Measurements from ENCODE around the gene SRC. TPM values are rescaled to one million over a fixed set of nuclear protein-coding genes. Genes with fewer than 3 reads are reported as not detected.

The SRC gene
- total RNA-seq, 1 experiment from 2014 or later: 197 TPM

DNA sequence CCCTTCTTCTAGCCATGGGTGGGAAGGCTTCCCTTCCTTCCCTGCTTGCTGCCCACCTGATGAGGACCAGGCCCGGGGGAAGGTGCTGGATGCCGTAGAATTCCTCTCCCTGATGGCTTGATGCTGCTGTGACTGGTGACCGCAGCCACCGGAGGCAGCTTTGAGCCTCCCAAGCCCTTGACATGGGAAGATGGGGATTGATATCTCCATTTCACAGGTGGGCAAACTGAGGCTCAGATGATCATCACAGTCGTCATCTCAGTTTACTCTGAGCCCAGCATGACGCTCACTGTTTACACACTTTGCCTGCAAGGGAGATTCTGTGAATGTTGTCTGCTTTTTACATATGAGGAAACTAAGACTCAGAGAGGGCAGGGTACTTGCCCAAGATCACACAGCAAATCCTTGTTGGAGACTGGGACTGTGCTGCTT lies 43.9 kb downstream of the SRC start:
- H3K4me3 ChIP-seq (ENCODE audit: low read depth, low read length): no peak overlapping the region
- intact Hi-C loops (cut with micrococcal nuclease; ENCODE audit: unreplicated experiment): no loop called here
- H3K27me3 ChIP-seq (replicated peaks; ENCODE audit: control insufficient read depth, insufficient read depth, low read length): no peaks in the 10 kb centered on the region
- no TSS peak for BruUV-seq (replicated peaks)
- peaks cover 15% of the 10 kb centered on the region for H3K36me3 ChIP-seq (ENCODE audit: control insufficient read depth, insufficient read depth, low read length)
- ChIA-PET POLR2A (interaction anchor here (0.6 kb wide), 1 partner anchor 96 kb away, joined by 7 read pairs; no protein-coding TSS in a partner anchor), CTCF (interaction anchor here (1.4 kb wide), 1 partner anchor 9 kb away, joined by 4 read pairs; no protein-coding TSS in a partner anchor)
- Mint-ChIP-seq H3K27ac (ENCODE audit: unreplicated experiment) (no peak overlapping the region), H3K4me3 (ENCODE audit: unreplicated experiment) (no peak overlapping the region), H3K4me1 (ENCODE audit: low read depth, unreplicated experiment) (no peaks in the 10 kb centered on the region), H3K9me3 (ENCODE audit: unreplicated experiment) (no peaks in the 10 kb centered on the region), H3K27me3 (ENCODE audit: insufficient read depth, unreplicated experiment) (no peaks in the 10 kb centered on the region), H3K36me3 (ENCODE audit: insufficient read depth, unreplicated experiment) (peaks cover 93% of the 10 kb centered on the region)
- DNase-seq: peak in 1 of 2 experiments; percentile 45
- peaks cover 12% of the 10 kb centered on the region for H3K4me1 ChIP-seq
- no peaks in the 10 kb centered on the region for H3K9me3 ChIP-seq
- TF ChIP-seq CTCF (IDR thresholded peaks at IDR 0.05; ENCODE audit: insufficient read depth in 1 of 2, low read depth in 1 of 2, low read length in 1 of 2, severe bottlenecking in 1 of 2, unreplicated experiment in 1 of 2): peak in 1 of 2 experiments; percentile 28

- TF ChIP-seq CTCF (IDR thresholded peaks at IDR 0.05; ENCODE audit: insufficient read depth in 1 of 2, low read depth in 1 of 2, low read length in 1 of 2, severe bottlenecking in 1 of 2, unreplicated experiment in 1 of 2): no peak
- Mint-ChIP-seq H3K27me3 (ENCODE audit: insufficient read depth, unreplicated experiment) (no peaks in the 10 kb centered on the region), H3K4me3 (ENCODE audit: unreplicated experiment) (no peak overlapping the region), H3K9me3 (ENCODE audit: unreplicated experiment) (no peaks in the 10 kb centered on the region), H3K4me1 (ENCODE audit: low read depth, unreplicated experiment) (no peaks in the 10 kb centered on the region), H3K27ac (ENCODE audit: unreplicated experiment) (no peak overlapping the region), H3K36me3 (ENCODE audit: insufficient read depth, unreplicated experiment) (peaks cover 93% of the 10 kb centered on the region)
- BruUV-seq (replicated peaks): no TSS peak
- DNase-seq: peak in 1 of 2 experiments; percentile 42
- Histone ChIP-seq H3K4me3 (ENCODE audit: low read depth, low read length) (no peak overlapping the region), H3K36me3 (ENCODE audit: control insufficient read depth, insufficient read depth, low read length) (peaks cover 13% of the 10 kb centered on the region), H3K9me3 (no peaks in the 10 kb centered on the region), H3K27me3 (replicated peaks; ENCODE audit: control insufficient read depth, insufficient read depth, low read length) (no peaks in the 10 kb centered on the region), H3K4me1 (peaks cover 12% of the 10 kb centered on the region)
- intact Hi-C loops (cut with micrococcal nuclease; ENCODE audit: unreplicated experiment): no loop called here
- ChIA-PET POLR2A (no interaction called here), CTCF (interaction anchor here (1.4 kb wide), 1 partner anchor 10 kb away, joined by 4 read pairs; no protein-coding TSS in a partner anchor)
Measured at GRCh38 chr20:37390503-37390890, 44.6 kb downstream of the SRC start.

DNA sequence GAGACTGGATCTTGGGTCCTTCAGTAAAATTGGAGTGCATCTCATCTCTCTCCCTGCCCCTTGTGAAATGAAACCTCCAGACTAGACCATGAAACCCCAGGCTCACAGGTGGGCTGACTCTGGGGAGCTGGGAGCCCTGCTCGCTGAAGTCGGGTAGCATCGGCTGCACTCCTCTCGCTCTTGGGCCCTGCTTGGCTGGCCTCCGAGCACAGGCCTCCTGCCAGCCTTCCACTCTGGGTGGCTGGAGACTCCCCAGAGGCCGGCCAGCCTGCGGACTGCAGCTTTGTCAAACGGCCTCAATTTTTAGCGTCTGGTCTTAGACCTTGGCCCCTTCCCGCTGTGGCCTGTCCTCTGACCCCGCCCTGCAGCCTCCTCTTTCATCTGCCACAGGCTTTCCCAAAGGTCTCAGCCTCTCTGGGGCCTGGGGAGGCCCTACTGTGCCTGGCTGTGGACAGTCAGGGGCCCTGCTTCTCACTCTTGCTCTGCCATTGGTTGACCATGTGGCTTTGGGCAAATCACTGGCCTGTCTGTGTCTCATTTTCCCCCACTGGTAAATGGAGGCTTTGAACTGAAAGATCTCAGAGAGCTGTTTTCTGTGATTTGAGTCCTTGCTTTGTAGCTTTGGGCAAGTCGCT lies 45.1 kb downstream of the SRC start:
- H3K9me3 ChIP-seq: no peaks in the 10 kb centered on the region
- no peak overlapping the region for H3K4me3 ChIP-seq (ENCODE audit: low read depth, low read length)
- peaks cover 13% of the 10 kb centered on the region for H3K36me3 ChIP-seq (ENCODE audit: control insufficient read depth, insufficient read depth, low read length)
- no peak overlapping the region for H3K27ac Mint-ChIP-seq (ENCODE audit: unreplicated experiment)
- no peak overlapping the region for H3K4me3 Mint-ChIP-seq (ENCODE audit: unreplicated experiment)
- DNase-seq: peak; percentile 54 to 84
- no peaks in the 10 kb centered on the region for H3K27me3 ChIP-seq (replicated peaks; ENCODE audit: control insufficient read depth, insufficient read depth, low read length)
- ChIA-PET CTCF (interaction anchor here (1.4 kb wide), 1 partner anchor 10 kb away, joined by 4 read pairs; no protein-coding TSS in a partner anchor), POLR2A (interaction anchor here (0.6 kb wide), 1 partner anchor 102 kb away, joined by 5 read pairs; no protein-coding TSS in a partner anchor)
- TF ChIP-seq CTCF (IDR thresholded peaks at IDR 0.05; ENCODE audit: insufficient read depth in 1 of 2, low read depth in 1 of 2, low read length in 1 of 2, severe bottlenecking in 1 of 2, unreplicated experiment in 1 of 2): no peak
- peaks cover 15% of the 10 kb centered on the region for H3K4me1 ChIP-seq
- BruUV-seq (replicated peaks): no TSS peak
- H3K9me3 Mint-ChIP-seq (ENCODE audit: unreplicated experiment): no peaks in the 10 kb centered on the region
- H3K27me3 Mint-ChIP-seq (ENCODE audit: insufficient read depth, unreplicated experiment): no peaks in the 10 kb centered on the region
- intact Hi-C loops (cut with micrococcal nuclease; ENCODE audit: unreplicated experiment): no loop called here
- no peaks in the 10 kb centered on the region for H3K4me1 Mint-ChIP-seq (ENCODE audit: low read depth, unreplicated experiment)
- H3K36me3 Mint-ChIP-seq (ENCODE audit: insufficient read depth, unreplicated experiment): peaks cover 93% of the 10 kb centered on the region

Measured in Caco-2 (cell line).